Neural cell (in vitro differentiated cells): ENCODE data around the gene RYR2. TPM values are rescaled to one million over a fixed set of nuclear protein-coding genes. Genes with fewer than 3 reads are reported as not detected.

Experiments used
- H2AFZ ChIP-seq: fragments of 200-600, 300-800 bp; sonication (generic), shearing (Covaris generic); 2 replicates; pipeline ENCODE4 v1.6.0; 2014; ENCODE audit warnings: low read depth, mild to moderate bottlenecking, antibody characterized with exemption, low read length, moderate library complexity
- H3F3A ChIP-seq: fragments of 200-600 bp; shearing (Covaris generic); 2 replicates; pipeline ENCODE4 v1.6.1; 2016; ENCODE audit warnings: mild to moderate bottlenecking, moderate library complexity, mixed read lengths, antibody characterized with exemption, low read length; ENCODE audit not compliant: insufficient read depth, poor library complexity, severe bottlenecking
- H3K27ac ChIP-seq: fragments of 200-600, 300-800 bp; sonication (generic), shearing (Covaris generic); 2 replicates; pipeline ENCODE4 v1.5.1; 2014; ENCODE audit warnings: mild to moderate bottlenecking, low read length, moderate library complexity
- H3K27me3 ChIP-seq: fragments of 300-800, 200-600 bp; sonication (generic), shearing (Covaris generic); 2 replicates; pipeline ENCODE4 v1.6.0; 2014; ENCODE audit warnings: mild to moderate bottlenecking, low read depth, low read length, moderate library complexity; ENCODE audit not compliant: insufficient read depth
- H3K36me3 ChIP-seq: fragments of 300-800, 200-600 bp; sonication (generic), shearing (Covaris generic); 2 replicates; pipeline ENCODE4 v1.5.1; 2014; ENCODE audit warnings: mild to moderate bottlenecking, antibody characterized with exemption, low read length, moderate library complexity; ENCODE audit not compliant: insufficient read depth
- H3K4me2 ChIP-seq: fragments of 300-800, 200-600 bp; sonication (generic), shearing (Covaris generic); 2 replicates; pipeline ENCODE4 v1.6.0; 2014; ENCODE audit warnings: mild to moderate bottlenecking, low read length
- H3K4me3 ChIP-seq: fragments of 300-800, 200-600 bp; sonication (generic), shearing (Covaris generic); 2 replicates; pipeline ENCODE4 v1.5.1; 2014; ENCODE audit warnings: mild to moderate bottlenecking, low read length, moderate library complexity
- H3K79me2 ChIP-seq: fragments of 200-600 bp; shearing (Covaris generic); replicated peaks from 2 replicates; pipeline ENCODE4 v1.6.0; 2014; ENCODE audit warnings: mild to moderate bottlenecking, low read length, moderate library complexity; ENCODE audit not compliant: insufficient read depth
- H3K9ac ChIP-seq: fragments of 300-800, 200-600 bp; sonication (generic), shearing (Covaris generic); 2 replicates; pipeline ENCODE4 v1.6.1; 2016; ENCODE audit warnings: mild to moderate bottlenecking, low read length, mixed read lengths
- H3K9me2 ChIP-seq: fragments of 200-600 bp; shearing (Covaris generic); 2 replicates; pipeline ENCODE4 v1.6.1; 2016; ENCODE audit warnings: mild to moderate bottlenecking, low read length, mixed read lengths; ENCODE audit not compliant: insufficient read depth
- H3K9me3 ChIP-seq: fragments of 200-600, 300-800 bp; sonication (generic), shearing (Covaris generic); 2 replicates; pipeline ENCODE4 v1.6.1; 2016; ENCODE audit warnings: mild to moderate bottlenecking, mixed run types, low read length, moderate library complexity, mixed read lengths
- H4K20me1 ChIP-seq: fragments of 200-600 bp; shearing (Covaris generic); 2 replicates; pipeline ENCODE4 v1.6.1; 2016; ENCODE audit warnings: mild to moderate bottlenecking, mixed run types; ENCODE audit not compliant: insufficient read depth
- CTCF ChIP-seq: fragments of 450-650 bp; IDR thresholded peaks from 2 replicates; pipeline ENCODE4 v1.5.1; 2014; ENCODE audit warnings: antibody characterized with exemption, mild to moderate bottlenecking, moderate library complexity; ENCODE audit not compliant: poor library complexity, severe bottlenecking
- EP300 ChIP-seq: fragments of 450-650 bp; conservative IDR thresholded peaks from 2 replicates; pipeline ENCODE4 v1.6.1; 2014; ENCODE audit warnings: antibody characterized with exemption, mild to moderate bottlenecking, moderate library complexity; ENCODE audit not compliant: poor library complexity, severe bottlenecking
- EZH2 ChIP-seq: fragments of 200-600, 300-800 bp; shearing (Covaris generic), sonication (generic); IDR thresholded peaks from 2 replicates; pipeline ENCODE4 v1.6.1; 2014; ENCODE audit warnings: antibody characterized with exemption, low read length, borderline replicate concordance, mild to moderate bottlenecking; ENCODE audit not compliant: insufficient read depth, poor library complexity, severe bottlenecking
- MXI1 ChIP-seq: fragments of 450-650 bp; conservative IDR thresholded peaks from 2 replicates; pipeline ENCODE4 v1.6.1; 2014; ENCODE audit warnings: antibody characterized with exemption, mild to moderate bottlenecking; ENCODE audit not compliant: poor library complexity, severe bottlenecking
- POLR2AphosphoS5 ChIP-seq: IDR thresholded peaks from 2 replicates; pipeline ENCODE4 v1.6.1; 2012
- RAD21 ChIP-seq: fragments of 450-650 bp; conservative IDR thresholded peaks from 2 replicates; pipeline ENCODE4 v1.6.1; 2014; ENCODE audit warnings: antibody characterized with exemption, mild to moderate bottlenecking, moderate library complexity
- REST ChIP-seq: IDR thresholded peaks from 2 replicates; pipeline ENCODE4 v1.6.1; 2012; ENCODE audit warnings: borderline replicate concordance
- SMC3 ChIP-seq: fragments of 450-650 bp; conservative IDR thresholded peaks from 2 replicates; pipeline ENCODE4 v1.6.1; 2014; ENCODE audit warnings: antibody characterized with exemption, mild to moderate bottlenecking, moderate library complexity; ENCODE audit not compliant: poor library complexity
- TAF1 ChIP-seq: IDR thresholded peaks from 2 replicates; pipeline ENCODE4 v1.6.1; 2012; ENCODE audit warnings: low read depth
- polyA plus RNA-seq: library from polyadenylated mRNA; depleted of rRNA; stranded (reverse); fragments of >200 nt; gene quantifications from 2 replicates; pipeline ENCODE4 v1.2.3, GENCODE V29; 2014

Gene RYR2
- polyA plus RNA-seq, 1 donor from 2014 or later = 3.8 TPM

- Histone ChIP-seq H3F3A (no peaks in the 10 kb centered on the region), H3K9ac (no peak overlapping the region), H3K36me3 (no peaks in the 10 kb centered on the region), H2AFZ (no peak overlapping the region), H3K9me2 (no peaks in the 10 kb centered on the region), H3K27ac (no peak overlapping the region), H3K27me3 (no peaks in the 10 kb centered on the region), H3K79me2 (no peaks in the 10 kb centered on the region), H4K20me1 (no peaks in the 10 kb centered on the region), H3K9me3 (peaks cover 7% of the 10 kb centered on the region), H3K4me3 (no peak overlapping the region), H3K4me2 (no peak overlapping the region)
- TF ChIP-seq EP300 = no peak
- TF ChIP-seq MXI1 = no peak
- no peak for TF ChIP-seq REST
- TF ChIP-seq CTCF = no peak
- TF ChIP-seq SMC3 = no peak
- TF ChIP-seq EZH2 = no peak
- TF ChIP-seq RAD21 = no peak
- no peak for TF ChIP-seq TAF1
- TF ChIP-seq POLR2AphosphoS5 = no peak
Measured at GRCh38 chr1:237133921-237134320, 91.9 kb downstream of the RYR2 start.

GRCh38 chr1:237134929-237135328 lies 92.9 kb downstream of the RYR2 start:
- no peaks in the 10 kb centered on the region for H3K9me2 ChIP-seq
- no peak for TF ChIP-seq EP300
- H3K79me2 ChIP-seq = no peaks in the 10 kb centered on the region
- no peaks in the 10 kb centered on the region for H3F3A ChIP-seq
- H3K36me3 ChIP-seq = no peaks in the 10 kb centered on the region
- H3K27me3 ChIP-seq = no peaks in the 10 kb centered on the region
- H3K4me3 ChIP-seq = no peak overlapping the region
- no peak overlapping the region for H3K27ac ChIP-seq
- no peak overlapping the region for H3K9ac ChIP-seq
- peaks cover 4% of the 10 kb centered on the region for H3K9me3 ChIP-seq
- no peak overlapping the region for H3K4me2 ChIP-seq
- no peak overlapping the region for H2AFZ ChIP-seq
- H4K20me1 ChIP-seq = no peaks in the 10 kb centered on the region

GRCh38 chr1:237138551-237138950 lies 96.6 kb downstream of the RYR2 start:
- H3K9me2 ChIP-seq = no peaks in the 10 kb centered on the region
- H3K27ac ChIP-seq = no peak overlapping the region
- no peak overlapping the region for H3K4me2 ChIP-seq
- no peaks in the 10 kb centered on the region for H3K36me3 ChIP-seq
- H3K4me3 ChIP-seq = no peak overlapping the region
- no peaks in the 10 kb centered on the region for H4K20me1 ChIP-seq
- H3K9me3 ChIP-seq = no peaks in the 10 kb centered on the region
- H2AFZ ChIP-seq = no peak overlapping the region
- no peak overlapping the region for H3K9ac ChIP-seq
- no peaks in the 10 kb centered on the region for H3F3A ChIP-seq
- no peaks in the 10 kb centered on the region for H3K27me3 ChIP-seq
- TF ChIP-seq TAF1 (no peak), POLR2AphosphoS5 (no peak), EZH2 (no peak), CTCF (no peak), SMC3 (no peak), MXI1 (no peak)
- no peaks in the 10 kb centered on the region for H3K79me2 ChIP-seq
